ENCODE results near the gene TRAF3.

DNA sequence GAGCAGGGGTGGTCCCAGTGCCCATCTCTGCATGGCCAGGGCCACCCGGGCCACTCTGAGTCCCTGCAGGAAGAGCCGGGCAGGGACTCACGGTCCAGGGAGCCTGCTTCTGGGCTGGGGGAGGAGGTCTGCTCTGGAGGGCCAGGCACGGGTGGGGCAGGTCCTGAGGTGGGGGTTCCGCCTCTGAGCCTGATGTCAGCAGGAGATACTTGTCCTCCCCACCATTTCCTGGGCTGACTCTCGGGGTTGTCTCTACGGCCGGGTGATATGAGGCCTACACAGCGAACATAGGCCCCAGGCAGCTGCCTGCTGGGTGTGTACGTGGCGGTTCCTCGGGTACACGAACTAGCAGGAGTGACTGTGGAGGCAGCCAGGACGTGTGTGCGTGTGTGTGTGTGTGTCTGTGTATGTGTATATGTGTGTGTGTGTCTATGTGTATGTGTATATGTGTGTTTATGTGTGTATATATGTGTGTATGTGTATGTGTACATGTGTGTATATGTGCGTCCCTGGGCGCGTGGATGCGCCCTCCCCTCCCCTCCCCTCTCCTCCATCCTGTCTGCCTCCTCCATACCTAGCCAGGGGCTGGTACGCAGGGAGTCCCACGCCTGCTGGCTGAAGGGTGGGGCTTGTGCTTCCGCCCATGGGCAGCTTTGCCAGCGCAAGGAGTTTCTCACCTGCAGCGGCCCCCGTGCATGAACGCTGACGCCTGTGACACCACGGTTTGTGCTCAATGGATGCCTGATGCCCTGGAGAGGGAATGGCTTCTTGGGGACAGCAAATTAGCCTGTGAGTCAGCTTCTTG, 30.4 kb upstream of the TRAF3 start:
- TF ChIP-seq CTCF (conservative IDR thresholded peaks at IDR 0.05 in 1 of 2, IDR thresholded peaks at IDR 0.05 in 1 of 2; ENCODE audit: extremely low read depth in 1 of 2, insufficient read depth in 1 of 2, low read depth in 1 of 2, low read length in 2 of 2), result no peak
- TF ChIP-seq EZH2 (IDR thresholded peaks at IDR 0.05; ENCODE audit: borderline replicate concordance, low read length), result no peak
